ENCODE data around the gene EFR3B. TPM values are rescaled to one million over a fixed set of nuclear protein-coding genes. Genes with fewer than 3 reads are reported as not detected.

EFR3B gene
- total RNA-seq, 2 experiments from 2014 or later = not detected

DNA sequence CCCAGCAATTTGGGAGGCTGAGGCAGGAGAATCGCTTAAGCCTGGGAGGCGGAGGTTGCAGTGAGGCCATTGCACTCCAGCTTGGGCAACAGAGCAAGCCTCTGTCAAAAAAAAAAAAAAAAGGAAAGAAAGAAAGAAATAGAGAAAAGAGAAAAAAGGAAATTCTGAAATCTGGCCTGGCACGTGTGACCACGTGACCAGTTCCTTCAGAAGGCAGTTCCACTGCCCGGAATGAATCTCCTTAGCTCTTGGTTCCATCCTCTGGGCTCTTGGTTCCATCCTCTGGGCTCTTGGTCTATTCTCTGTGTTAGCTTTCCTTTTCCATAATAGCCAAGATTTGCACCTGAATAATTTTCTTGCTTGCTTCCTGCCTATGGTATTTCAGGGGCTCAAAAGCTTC, 131.8 kb downstream of the EFR3B start:
- no peaks in the 10 kb centered on the region for H3K36me3 ChIP-seq (ENCODE audit: insufficient read depth, low read length)
- intact Hi-C loops (cut with micrococcal nuclease; ENCODE audit: unreplicated experiment) = no loop called here
- CTCF ChIA-PET (ENCODE audit: unreplicated experiment) = no interaction called here
- no peaks in the 10 kb centered on the region for H3K4me1 ChIP-seq (ENCODE audit: insufficient read depth, low read length, poor library complexity, severe bottlenecking)
- no TSS peak for BruUV-seq (replicated peaks)
- H3K9me2 ChIP-seq (ENCODE audit: insufficient read depth, low read length) = no peaks in the 10 kb centered on the region
- POLR2A ChIA-PET = interaction anchor here (0.7 to 1.1 kb wide), 2 partner anchors 22 to 473 kb away, joined by 3 read pairs; no protein-coding TSS in a partner anchor
- no peak for DNase-seq (ENCODE audit: low spot score)
- no peaks in the 10 kb centered on the region; the same call in 1 of the 2 replicates for H4K20me1 ChIP-seq (ENCODE audit: insufficient read depth, low read length)
- no peak overlapping the region for H3K27ac ChIP-seq (ENCODE audit: low read depth, low read length, poor library complexity, severe bottlenecking)
- TF ChIP-seq CTCF (conservative IDR thresholded peaks at IDR 0.05; ENCODE audit: low read length) (no peak), EZH2phosphoT487 (IDR thresholded peaks at IDR 0.05; ENCODE audit: borderline replicate concordance, low read depth, low read length) (no peak)
- H3K4me3 ChIP-seq (ENCODE audit: low read depth, low read length, poor library complexity, severe bottlenecking) = no peak overlapping the region
- no peaks in the 10 kb centered on the region for H3K79me2 ChIP-seq (ENCODE audit: insufficient read depth, low read depth, low read length)
- no peak overlapping the region for H3K4me2 ChIP-seq (ENCODE audit: low read length)
- no peaks in the 10 kb centered on the region for H3K9me3 ChIP-seq (ENCODE audit: low read length)
- no peak overlapping the region for H2AFZ ChIP-seq (ENCODE audit: low read length)

GRCh38 chr2:25174192-25174861, 132.5 kb downstream of the EFR3B start:
- Histone ChIP-seq H3K79me2 (ENCODE audit: insufficient read depth, low read depth, low read length) (no peaks in the 10 kb centered on the region), H3K9me2 (ENCODE audit: insufficient read depth, low read length) (no peaks in the 10 kb centered on the region)
- POLR2A ChIA-PET = interaction anchor here (0.7 to 1.1 kb wide), 2 partner anchors 21 to 472 kb away, joined by 3 read pairs; no protein-coding TSS in a partner anchor

More at GRCh38 chr2:25174192-25174861, 132.5 kb downstream of the EFR3B start:
- H3K9me3 ChIP-seq (ENCODE audit: low read length) = no peaks in the 10 kb centered on the region
- no peaks in the 10 kb centered on the region; the same call in 1 of the 2 replicates for H4K20me1 ChIP-seq (ENCODE audit: insufficient read depth, low read length)
- no peak overlapping the region for H3K27ac ChIP-seq (ENCODE audit: low read depth, low read length, poor library complexity, severe bottlenecking)
- TF ChIP-seq EZH2phosphoT487 (IDR thresholded peaks at IDR 0.05; ENCODE audit: borderline replicate concordance, low read depth, low read length) (no peak), CTCF (conservative IDR thresholded peaks at IDR 0.05; ENCODE audit: low read length) (no peak)
- no peak for DNase-seq (ENCODE audit: low spot score)
- no TSS peak for BruUV-seq (replicated peaks)
- intact Hi-C loops (cut with micrococcal nuclease; ENCODE audit: unreplicated experiment) = no loop called here
- H2AFZ ChIP-seq (ENCODE audit: low read length) = no peak overlapping the region
- H3K4me2 ChIP-seq (ENCODE audit: low read length) = no peak overlapping the region
- H3K4me1 ChIP-seq (ENCODE audit: insufficient read depth, low read length, poor library complexity, severe bottlenecking) = no peaks in the 10 kb centered on the region
- H3K4me3 ChIP-seq (ENCODE audit: low read depth, low read length, poor library complexity, severe bottlenecking) = no peak overlapping the region
- CTCF ChIA-PET (ENCODE audit: unreplicated experiment) = no interaction called here
- H3K36me3 ChIP-seq (ENCODE audit: insufficient read depth, low read length) = no peaks in the 10 kb centered on the region

Data from OCI-LY7 (cell line).